Stimulated activated CD8-positive, alpha-beta memory T cell treated with anti-CD3 and anti-CD28 coated beads, Interleukin-12 subunit alpha, Interleukin-12 subunit beta, amount 100 ng/mL, for 24 hours (primary cell): Measurements from ENCODE around the gene ARHGEF10L.
"Not testable (repeated sequence)": the region's sequence is repeated elsewhere in the genome, so short reads cannot be mapped to it uniquely, and the experiment has no call there.

ENCODE experiments used
- DNase-seq: peaks from one replicate; pipeline ENCODE4 v3.0.0-alpha.2; 2020; ENCODE audit errors: extremely low read depth

The ARHGEF10L gene

GRCh38 chr1:17743925-17744324 lies 204.4 kb downstream of the ARHGEF10L start:
- DNase-seq, result no peak

GRCh38 chr1:17744666-17745478 lies 205.4 kb downstream of the ARHGEF10L start:
- DNase-seq, result no peak

- no peak for DNase-seq
Measured at GRCh38 chr1:17745479-17745955, 206.0 kb downstream of the ARHGEF10L start.

- not testable (repeated sequence) for DNase-seq
Measured at GRCh38 chr1:17746281-17746680, 206.8 kb downstream of the ARHGEF10L start.

GRCh38 chr1:17746920-17747319 lies 207.4 kb downstream of the ARHGEF10L start:
- no peak for DNase-seq
